Measurements from ENCODE around the gene SMC1B. TPM values are rescaled to one million over a fixed set of nuclear protein-coding genes. Genes with fewer than 3 reads are reported as not detected.

Gene SMC1B
- polyA plus RNA-seq, 1 donor from 2014 or later: not detected

- Histone ChIP-seq H3K4me2 (ENCODE audit: low read length) (no peak overlapping the region), H3K36me3 (ENCODE audit: insufficient read depth, low read length) (no peaks in the 10 kb centered on the region), H3K9me3 (ENCODE audit: low read length) (no peaks in the 10 kb centered on the region), H3K27me3 (ENCODE audit: insufficient read depth, low read depth, low read length) (no peaks in the 10 kb centered on the region), H3K79me2 (replicated peaks; ENCODE audit: insufficient read depth, low read length) (no peaks in the 10 kb centered on the region), H4K20me1 (ENCODE audit: insufficient read depth) (no peaks in the 10 kb centered on the region), H3F3A (ENCODE audit: insufficient read depth, low read length, poor library complexity, severe bottlenecking) (no peaks in the 10 kb centered on the region), H3K9ac (ENCODE audit: low read length) (no peak overlapping the region), H3K9me2 (ENCODE audit: insufficient read depth, low read length) (no peaks in the 10 kb centered on the region), H3K27ac (ENCODE audit: low read length) (no peak overlapping the region), H3K4me3 (ENCODE audit: low read length) (no peak overlapping the region), H2AFZ (ENCODE audit: low read depth, low read length) (no peak overlapping the region)
- TF ChIP-seq POLR2AphosphoS5 (IDR thresholded peaks at IDR 0.05): no peak
- TF ChIP-seq CTCF (IDR thresholded peaks at IDR 0.05; ENCODE audit: poor library complexity, severe bottlenecking): no peak
- TF ChIP-seq SMC3 (conservative IDR thresholded peaks at IDR 0.05; ENCODE audit: poor library complexity): no peak
Measured at GRCh38 chr22:45358127-45358526, 55.3 kb downstream of the SMC1B start.

- Histone ChIP-seq H3K9me2 (ENCODE audit: insufficient read depth, low read length) (no peaks in the 10 kb centered on the region), H3F3A (ENCODE audit: insufficient read depth, low read length, poor library complexity, severe bottlenecking) (no peaks in the 10 kb centered on the region), H3K4me3 (ENCODE audit: low read length) (no peak overlapping the region), H3K79me2 (replicated peaks; ENCODE audit: insufficient read depth, low read length) (no peaks in the 10 kb centered on the region), H3K4me2 (ENCODE audit: low read length) (no peak overlapping the region), H3K36me3 (ENCODE audit: insufficient read depth, low read length) (no peaks in the 10 kb centered on the region), H2AFZ (ENCODE audit: low read depth, low read length) (no peak overlapping the region), H3K9ac (ENCODE audit: low read length) (no peak overlapping the region), H3K27me3 (ENCODE audit: insufficient read depth, low read depth, low read length) (no peaks in the 10 kb centered on the region), H3K27ac (ENCODE audit: low read length) (no peak overlapping the region), H4K20me1 (ENCODE audit: insufficient read depth) (no peaks in the 10 kb centered on the region), H3K9me3 (ENCODE audit: low read length) (no peaks in the 10 kb centered on the region)
- TF ChIP-seq RAD21 (conservative IDR thresholded peaks at IDR 0.05) (no peak), MXI1 (conservative IDR thresholded peaks at IDR 0.05; ENCODE audit: poor library complexity, severe bottlenecking) (no peak), REST (IDR thresholded peaks at IDR 0.05; ENCODE audit: borderline replicate concordance) (no peak), EP300 (conservative IDR thresholded peaks at IDR 0.05; ENCODE audit: poor library complexity, severe bottlenecking) (no peak), POLR2AphosphoS5 (IDR thresholded peaks at IDR 0.05) (no peak), CTCF (IDR thresholded peaks at IDR 0.05; ENCODE audit: poor library complexity, severe bottlenecking) (no peak), EZH2 (IDR thresholded peaks at IDR 0.05; ENCODE audit: borderline replicate concordance, insufficient read depth, low read length, poor library complexity, severe bottlenecking) (no peak), SMC3 (conservative IDR thresholded peaks at IDR 0.05; ENCODE audit: poor library complexity) (no peak), TAF1 (IDR thresholded peaks at IDR 0.05; ENCODE audit: low read depth) (no peak)
Measured at GRCh38 chr22:45357490-45357889, 55.9 kb downstream of the SMC1B start.
